Heart left ventricle (tissue), 13 donors: ENCODE measurements around the gene KDM8.

Experiments
- POLR2A ChIP-seq, 2 donors: fragments of 450-650 bp; IDR thresholded peaks; one replicate each; pipeline ENCODE4 v1.6.1; 2017; ENCODE audit warnings: antibody characterized with exemption in 2 of 2, mild to moderate bottlenecking in 2 of 2, moderate library complexity in 2 of 2
- TF ChIP-seq, protein P1 (sequence below), 12 donors: fragments of 200-600 bp; sonication (generic) in 4 of 12; IDR thresholded peaks; one replicate each; pipeline versions ENCODE4 v1.5.0 to v1.8.0; 2018 to 2022; ENCODE audit warnings: antibody characterized with exemption in 12 of 12, mild to moderate bottlenecking in 5 of 12
- donor health status: ischemic (EF 13 %, LVEDD 7.1; RV severe dilation, severe dysfunction).
- donor health status: DM: no; HTN: yes; CAD: no.
- donor health status: DM: no; HTN: no; CAD: no.
- donor health status: ischemic (EF 25% LVEDD 6.9; RV normal size, moderate dysfunction).
- donor health status: ischemic (EF 25% LVEDD 5.7; RV mildly dilated, moderate dysfunction).
- donor health status: ischemic (EF 35%, LVEDD 5.7; RV mildly dilated, moderate dysfunction).
- donor health status: nonischemic (EF 11% LVEDD 7.7; RV severe dilation, severe dysfunction).
- donor health status: DM: yes; HTN: yes; CAD: no.
- donor health status: PGD.
- donor health status: ischemic (EF 29% LVEDD 5.4; RV normal size, mild dysfunction).
- donor health status: nonischemic (EF 23%, LVEDD 6.1; RV moderate dilation, normal function).

DNA sequence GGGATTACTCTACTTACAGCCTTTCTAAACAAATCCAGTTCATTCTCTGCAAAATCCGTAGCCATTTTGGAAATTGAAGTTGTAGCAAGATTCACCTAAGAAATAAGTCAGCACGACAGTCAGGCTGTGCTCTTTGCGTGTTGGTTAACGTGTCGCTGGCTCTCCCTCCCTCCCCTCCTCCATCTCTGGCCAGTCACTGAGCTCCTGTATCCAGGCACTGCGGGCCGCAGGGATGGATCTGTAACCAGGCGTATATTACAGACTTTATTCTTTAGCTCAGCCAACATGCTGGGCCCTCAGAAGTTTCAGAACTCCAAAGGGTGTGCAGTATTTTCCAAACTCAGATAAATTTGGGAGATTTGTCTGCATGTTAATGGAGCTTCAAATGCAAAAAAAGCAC is 30.8 kb downstream of the KDM8 start:
- TF ChIP-seq, protein P1, sequence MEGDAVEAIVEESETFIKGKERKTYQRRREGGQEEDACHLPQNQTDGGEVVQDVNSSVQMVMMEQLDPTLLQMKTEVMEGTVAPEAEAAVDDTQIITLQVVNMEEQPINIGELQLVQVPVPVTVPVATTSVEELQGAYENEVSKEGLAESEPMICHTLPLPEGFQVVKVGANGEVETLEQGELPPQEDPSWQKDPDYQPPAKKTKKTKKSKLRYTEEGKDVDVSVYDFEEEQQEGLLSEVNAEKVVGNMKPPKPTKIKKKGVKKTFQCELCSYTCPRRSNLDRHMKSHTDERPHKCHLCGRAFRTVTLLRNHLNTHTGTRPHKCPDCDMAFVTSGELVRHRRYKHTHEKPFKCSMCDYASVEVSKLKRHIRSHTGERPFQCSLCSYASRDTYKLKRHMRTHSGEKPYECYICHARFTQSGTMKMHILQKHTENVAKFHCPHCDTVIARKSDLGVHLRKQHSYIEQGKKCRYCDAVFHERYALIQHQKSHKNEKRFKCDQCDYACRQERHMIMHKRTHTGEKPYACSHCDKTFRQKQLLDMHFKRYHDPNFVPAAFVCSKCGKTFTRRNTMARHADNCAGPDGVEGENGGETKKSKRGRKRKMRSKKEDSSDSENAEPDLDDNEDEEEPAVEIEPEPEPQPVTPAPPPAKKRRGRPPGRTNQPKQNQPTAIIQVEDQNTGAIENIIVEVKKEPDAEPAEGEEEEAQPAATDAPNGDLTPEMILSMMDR (IDR thresholded peaks at IDR 0.05): no peak
- TF ChIP-seq POLR2A (IDR thresholded peaks at IDR 0.05): no peak
